Activated T-cell treated with anti-CD3 and anti-CD28 coated beads for 1 hour (primary cell): ENCODE results near the gene SIN3A.
"Not testable (repeated sequence)": the region's sequence is repeated elsewhere in the genome, so short reads cannot be mapped to it uniquely, and the experiment has no call there.

Source experiments
- DNase-seq: peaks from one replicate; pipeline ENCODE4 v3.0.0-alpha.2; 2020; ENCODE audit warnings: low read depth

The SIN3A gene

DNA sequence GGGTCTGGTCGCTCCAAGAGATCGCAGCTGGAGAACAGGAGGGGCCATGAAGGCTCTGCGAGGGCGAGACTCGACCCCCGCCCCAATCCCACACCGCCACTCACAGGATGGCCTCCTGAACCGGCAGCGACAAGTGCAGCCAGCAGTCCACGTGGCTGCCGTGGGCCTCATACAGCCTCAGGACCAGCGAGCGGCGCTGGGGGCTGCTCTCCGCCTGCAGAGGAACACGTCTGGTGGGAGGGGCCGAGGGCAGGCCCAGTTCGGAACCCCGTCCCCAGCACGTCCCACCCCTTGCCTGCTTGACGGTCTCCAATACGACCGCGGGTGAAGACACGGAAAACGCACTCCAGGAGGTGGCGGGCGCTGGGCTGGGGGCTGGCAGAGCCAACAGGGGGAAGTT lies 95.5 kb downstream of the SIN3A start:
- DNase-seq: no peak

DNA sequence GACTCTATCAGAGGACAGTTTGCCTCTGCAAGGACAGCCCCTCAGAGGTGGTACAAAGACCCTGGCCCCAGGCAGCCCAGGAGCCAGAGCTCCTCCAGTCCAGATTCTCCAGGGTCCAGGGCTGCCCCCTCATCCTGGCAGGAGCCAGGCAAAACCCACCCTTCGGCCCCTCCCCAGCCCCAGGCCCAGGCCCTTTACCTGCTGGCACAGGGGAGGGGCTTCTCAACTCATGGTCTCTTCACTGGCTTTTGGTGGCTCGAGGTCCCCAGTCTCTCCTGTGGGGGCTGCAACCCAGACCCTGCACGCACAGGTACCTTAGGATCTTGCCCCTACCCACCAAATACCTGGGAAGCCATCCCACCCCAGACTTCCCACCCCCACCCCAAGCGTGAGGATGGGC lies 96.1 kb downstream of the SIN3A start:
- DNase-seq: no peak

DNA sequence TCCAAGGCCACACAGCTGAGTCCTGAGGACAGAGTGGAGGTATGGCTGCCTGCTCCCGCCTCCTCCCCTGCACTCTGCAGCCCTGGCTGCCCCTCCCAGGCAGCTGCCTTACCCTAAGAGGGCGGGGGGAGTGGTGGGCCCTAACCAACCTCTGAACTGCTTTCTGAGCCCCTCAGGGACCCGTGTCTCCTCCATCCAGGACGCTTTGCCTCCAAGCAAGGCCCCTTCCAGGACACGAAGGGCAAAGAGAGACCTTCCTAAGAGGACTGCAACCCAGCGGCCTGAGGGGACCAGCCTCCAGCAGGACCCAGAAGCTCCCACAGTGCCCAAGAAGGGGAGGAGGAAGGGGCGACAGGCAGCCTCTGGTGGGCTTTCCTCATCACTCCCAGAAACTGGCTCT lies 97.0 kb downstream of the SIN3A start:
- DNase-seq: no peak

DNA sequence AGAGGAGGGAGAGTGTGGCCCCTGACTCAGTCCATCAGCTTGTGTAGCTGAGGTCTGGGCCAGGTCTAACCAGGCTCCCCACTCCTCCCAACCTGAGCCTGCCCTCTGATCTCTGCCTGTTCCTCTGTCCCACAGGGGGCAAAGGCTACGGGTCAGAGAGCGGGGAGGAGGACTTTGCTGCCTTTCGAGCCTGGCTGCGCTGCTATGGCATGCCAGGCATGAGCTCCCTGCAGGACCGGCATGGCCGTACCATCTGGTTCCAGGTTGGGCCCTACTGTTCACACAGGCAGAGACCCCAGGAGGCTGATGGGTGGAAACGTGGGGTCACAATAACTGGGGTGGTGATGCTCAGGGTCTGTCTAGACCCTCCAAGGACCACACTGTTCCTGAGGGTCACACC lies 97.9 kb downstream of the SIN3A start:
- no peak for DNase-seq

DNA sequence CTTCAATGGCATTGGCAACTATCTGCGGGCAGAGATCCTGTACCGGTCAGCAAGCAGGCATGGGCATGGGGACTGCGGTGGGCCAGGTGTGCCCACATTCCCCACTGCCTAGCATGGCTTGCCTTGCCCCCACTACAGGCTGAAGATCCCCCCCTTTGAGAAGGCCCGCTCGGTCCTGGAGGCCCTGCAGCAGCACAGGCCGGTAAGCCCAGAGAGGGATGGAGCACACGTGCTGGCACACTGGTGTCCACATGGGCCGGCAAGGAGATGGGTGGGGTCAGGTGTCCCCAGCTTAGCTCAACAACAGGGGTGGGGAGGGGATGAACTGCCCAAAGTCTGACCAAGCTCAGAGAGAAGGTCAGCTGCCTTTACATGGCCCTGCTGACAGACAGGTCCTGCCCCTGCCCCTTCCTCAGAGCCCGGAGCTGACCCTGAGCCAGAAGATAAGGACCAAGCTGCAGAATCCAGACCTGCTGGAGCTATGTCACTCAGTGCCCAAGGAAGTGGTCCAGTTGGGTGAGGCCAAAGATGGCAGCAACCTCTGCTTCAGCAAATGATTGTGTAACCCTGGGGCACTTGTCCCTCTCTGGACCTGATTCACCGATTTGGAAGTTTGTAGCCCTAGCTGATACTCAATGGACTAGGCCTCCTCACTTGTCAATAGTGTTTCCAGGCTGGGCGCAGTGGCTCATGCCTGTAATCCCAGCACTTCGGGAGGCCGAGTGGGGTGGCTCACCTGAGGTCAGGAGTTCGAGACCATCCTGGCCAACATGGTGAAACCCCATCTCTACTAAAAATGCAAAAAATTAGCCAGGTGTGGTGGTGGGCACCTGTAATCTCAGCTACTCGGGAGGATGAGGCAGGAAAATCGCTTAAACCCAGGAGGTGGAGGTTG lies 99.1 kb downstream of the SIN3A start:
- DNase-seq: no peak

DNA sequence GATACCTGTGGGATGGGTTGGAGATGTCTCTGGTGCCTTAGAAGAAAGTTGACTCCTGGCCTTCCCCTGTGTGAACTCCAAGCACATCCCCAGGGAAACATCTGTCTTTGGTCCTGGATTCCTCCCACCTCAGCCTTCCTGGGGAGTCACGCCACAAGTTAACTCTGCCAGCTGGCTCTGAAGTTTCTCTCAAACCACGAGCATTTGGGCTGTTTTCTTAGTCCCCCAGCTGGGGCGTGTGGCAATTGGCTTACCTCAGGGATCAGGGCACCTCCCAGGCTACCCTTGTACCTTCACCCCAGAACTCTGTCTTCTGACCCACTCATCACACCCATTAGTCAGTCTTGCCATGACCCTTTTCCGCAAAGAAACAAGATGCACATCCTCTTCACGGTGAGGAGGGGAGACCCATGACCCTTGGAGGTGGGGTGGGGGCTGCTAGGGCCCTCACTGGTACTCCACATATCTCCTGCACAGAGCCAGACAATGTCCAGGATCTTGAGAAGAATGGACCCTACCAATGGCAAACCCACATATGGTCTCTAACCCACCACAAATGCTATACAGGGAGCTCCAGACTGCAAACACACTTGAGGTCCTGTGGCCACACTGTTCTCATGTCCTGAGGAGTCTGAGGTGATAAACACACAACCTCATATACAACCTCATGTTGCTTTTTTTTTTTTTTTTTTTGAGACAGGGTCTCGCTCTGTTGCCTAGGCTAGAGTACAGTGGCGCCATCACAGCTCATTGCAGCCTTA lies 100.7 kb downstream of the SIN3A start:
- no peak for DNase-seq

DNA sequence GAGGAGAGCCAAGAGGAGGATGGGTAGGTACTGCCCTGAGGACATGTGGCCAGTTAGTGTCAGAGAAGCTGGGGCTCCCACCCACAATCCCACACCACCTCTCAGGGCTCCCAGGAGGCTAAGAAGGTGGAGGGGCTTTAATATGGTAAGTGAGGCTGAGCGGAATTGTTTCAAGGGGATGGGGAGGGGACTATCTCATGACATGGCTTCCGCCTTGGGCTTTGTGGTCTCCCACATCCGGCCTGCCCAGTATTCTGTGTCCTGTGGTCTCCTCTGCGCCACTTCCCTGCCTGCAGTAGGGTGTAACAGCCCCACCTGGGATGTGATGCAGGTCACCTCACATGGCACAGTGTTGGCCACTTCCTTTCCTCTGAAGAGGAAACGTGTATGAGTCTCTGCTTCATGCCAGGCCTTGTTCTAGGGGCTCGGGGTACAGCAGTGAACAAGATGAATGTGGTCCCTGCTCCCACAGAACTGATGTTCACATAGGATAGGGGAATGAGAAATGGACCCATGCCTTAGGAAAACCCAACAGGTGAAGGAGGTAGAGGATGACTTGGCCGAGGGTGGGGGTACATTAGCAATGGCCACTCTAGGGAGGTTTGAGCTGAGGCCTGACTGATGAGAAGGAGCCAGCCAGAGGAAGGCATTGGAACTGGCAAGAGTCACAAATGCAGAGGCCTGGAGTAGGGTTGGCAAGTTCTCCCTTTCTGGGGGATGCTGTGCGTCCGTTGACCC lies 101.5 kb downstream of the SIN3A start:
- DNase-seq: peak; percentile 37

DNA sequence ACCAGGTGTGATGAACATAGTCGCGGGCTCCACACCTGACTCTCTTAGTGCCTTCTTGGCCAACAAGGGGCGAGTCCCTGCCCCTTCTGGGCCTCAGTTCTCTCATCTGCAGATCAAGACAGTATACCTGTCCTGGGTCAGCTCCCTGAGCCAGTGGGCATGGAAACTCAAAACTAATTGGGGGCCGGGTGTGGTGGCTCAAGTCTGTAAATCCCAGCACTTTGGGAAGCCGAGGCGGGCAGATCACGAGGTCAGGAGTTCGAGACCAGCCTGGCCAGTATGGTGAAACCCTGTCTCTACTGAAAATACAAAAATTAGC lies 102.2 kb downstream of the SIN3A start:
- not testable (repeated sequence) for DNase-seq

DNA sequence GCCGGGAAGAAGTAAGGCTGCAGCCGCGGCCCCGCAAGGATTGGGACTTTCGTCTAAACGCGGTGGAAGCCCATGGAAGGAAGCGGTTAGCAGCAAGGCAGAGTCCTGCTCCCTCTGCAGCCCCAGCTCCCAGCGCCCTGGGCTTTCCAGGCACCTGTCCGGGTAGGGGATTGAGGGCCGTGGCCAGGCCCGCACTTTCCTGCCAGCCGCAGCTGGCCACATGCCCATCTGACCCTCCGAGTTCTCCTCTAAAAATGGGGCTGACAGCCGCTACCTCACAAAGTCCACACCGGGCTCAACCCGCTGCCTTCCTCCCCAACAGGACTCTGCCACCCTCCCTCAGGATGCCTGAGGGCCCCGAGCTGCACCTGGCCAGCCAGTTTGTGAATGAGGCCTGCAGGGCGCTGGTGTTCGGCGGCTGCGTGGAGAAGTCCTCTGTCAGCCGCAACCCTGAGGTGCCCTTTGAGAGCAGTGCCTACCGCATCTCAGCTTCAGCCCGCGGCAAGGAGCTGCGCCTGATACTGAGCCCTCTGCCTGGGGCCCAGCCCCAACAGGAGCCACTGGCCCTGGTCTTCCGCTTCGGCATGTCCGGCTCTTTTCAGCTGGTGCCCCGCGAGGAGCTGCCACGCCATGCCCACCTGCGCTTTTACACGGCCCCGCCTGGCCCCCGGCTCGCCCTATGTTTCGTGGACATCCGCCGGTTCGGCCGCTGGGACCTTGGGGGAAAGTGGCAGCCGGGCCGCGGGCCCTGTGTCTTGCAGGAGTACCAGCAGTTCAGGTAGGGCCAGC lies 102.7 kb downstream of the SIN3A start:
- no peak for DNase-seq

DNA sequence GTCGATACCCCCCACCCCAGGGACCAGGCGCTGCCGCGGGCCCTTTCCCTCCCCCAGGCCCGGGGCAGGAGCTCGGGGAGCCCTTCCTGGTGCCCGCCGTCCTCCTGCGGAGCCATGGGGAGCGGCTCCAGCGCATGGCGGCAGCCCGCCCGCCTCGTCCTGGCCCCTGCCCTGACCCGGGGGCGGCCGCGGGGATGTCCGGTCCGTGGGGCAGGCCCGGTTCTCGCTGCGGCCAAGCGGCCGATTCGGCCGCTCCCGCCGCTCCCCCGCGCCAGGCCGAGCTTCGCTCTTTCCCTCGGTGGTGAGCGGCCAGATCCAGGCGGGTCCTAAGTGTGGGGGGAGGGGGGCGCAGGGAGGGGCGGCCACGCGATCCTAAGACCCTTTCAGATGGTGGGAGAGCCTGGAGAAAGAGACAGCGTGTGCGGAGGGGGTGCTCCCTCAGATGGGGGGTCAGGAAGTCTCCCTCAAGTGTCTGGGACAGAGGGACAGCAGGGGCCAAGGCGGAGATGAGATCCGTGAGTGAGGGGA lies 103.4 kb downstream of the SIN3A start:
- DNase-seq: no peak

DNA sequence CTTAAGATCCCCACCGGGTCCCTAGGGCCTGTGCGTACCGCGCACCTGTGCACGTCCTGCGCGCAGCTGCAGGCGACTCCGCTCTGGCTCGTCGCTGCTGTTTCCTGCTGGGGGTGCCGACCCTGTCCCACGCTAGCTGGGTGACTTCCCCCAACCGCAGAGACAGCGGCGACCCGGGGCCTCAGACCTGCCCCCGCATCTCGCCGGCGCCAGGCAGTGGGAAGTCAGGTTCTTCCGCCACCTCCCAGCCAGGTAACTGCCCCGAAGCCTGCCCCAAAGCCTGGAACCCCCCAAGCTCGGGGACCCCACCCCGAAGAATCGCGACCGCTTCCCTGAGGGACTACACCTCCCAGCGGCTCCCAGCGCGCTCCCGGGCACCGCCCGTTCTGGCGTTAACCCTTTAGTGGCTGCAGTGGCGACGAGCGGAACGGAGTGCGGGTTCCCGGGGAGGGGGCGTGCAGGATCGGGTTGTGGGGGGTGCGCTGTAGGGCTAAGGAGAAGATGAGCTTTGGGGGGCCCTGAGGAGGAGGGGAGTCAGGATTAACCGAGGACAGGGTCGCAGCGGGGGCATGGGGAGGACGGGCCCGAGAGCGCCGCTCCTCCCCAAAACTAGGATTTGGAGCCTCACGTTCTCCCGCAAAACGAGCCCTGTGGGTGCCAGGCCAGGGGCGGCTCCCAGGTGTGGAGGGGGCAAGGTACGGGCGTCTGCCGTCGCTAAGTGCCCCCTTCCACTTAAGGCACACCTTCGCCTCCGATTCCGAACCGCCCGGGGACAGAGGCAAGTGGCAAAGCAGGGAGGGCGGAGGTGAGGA lies 104.1 kb downstream of the SIN3A start:
- DNase-seq: peak; percentile 37

DNA sequence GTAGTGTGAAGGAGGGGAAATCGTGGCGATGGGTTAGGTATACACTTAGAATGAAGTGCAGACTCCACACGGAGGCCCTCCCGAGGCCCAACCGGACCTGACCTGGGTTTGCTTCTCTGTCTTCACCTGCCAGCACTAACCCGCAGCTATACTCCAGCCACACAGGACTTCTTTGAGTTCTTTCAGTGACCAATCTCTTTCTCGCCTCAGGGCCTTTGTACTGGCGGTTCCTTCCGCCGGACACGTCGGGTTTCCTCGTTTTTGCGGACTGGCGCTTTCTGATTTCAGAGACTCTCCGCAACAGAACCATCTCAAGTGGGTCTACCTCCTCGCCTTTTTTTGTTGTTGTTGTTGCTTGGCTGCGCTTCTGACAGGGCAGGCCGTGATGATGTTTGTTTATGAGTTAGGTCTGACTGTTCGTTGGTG lies 104.7 kb downstream of the SIN3A start, which contains the start of gene NEIL1:
Gene NEIL1 (plus strand): TSS at position 244 of the 426 bp plus-strand sequence. CDS start 1,867 bp downstream, outside the sequence.
- no peak for DNase-seq

DNA sequence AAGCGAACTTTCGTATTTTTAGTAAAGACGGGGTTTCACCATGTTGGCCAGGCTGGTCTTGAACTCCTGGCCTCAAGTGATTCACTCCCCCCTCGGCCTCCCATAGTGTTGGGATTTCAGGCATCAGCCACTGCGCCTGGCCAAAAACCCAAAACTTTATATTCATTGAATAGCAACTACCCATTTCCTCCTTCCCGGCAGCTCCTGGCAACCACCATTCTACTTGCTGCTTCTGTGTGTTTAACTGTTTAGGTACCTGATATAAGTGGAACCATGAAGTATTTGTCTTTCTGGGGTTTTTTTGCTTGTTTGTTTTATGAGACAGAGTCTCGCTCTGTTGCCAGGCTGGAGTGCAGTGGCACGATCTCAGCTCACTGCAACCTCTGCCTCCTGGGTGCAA lies 107.5 kb downstream of the SIN3A start:
- not testable (repeated sequence) for DNase-seq

DNA sequence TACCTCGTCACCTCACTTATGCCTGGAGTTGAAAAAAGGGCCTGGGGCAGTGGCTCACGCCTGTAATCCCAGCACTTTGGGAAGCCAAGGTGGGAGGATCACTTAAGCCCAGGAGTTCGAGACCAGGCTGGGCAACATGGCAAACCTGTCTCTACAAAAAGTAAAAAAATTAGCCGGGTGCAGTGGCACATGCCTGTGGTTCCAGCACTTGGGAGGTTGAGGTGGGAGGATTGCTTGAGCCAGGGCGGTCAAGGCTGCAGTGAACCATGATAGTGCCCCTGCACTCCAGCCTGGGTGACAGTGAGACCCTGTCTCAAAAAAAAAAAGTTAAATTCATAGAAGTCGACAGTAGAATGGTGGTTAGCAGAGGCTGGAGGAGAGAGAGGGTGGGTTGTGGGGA lies 109.3 kb downstream of the SIN3A start:
- DNase-seq: no peak

DNA sequence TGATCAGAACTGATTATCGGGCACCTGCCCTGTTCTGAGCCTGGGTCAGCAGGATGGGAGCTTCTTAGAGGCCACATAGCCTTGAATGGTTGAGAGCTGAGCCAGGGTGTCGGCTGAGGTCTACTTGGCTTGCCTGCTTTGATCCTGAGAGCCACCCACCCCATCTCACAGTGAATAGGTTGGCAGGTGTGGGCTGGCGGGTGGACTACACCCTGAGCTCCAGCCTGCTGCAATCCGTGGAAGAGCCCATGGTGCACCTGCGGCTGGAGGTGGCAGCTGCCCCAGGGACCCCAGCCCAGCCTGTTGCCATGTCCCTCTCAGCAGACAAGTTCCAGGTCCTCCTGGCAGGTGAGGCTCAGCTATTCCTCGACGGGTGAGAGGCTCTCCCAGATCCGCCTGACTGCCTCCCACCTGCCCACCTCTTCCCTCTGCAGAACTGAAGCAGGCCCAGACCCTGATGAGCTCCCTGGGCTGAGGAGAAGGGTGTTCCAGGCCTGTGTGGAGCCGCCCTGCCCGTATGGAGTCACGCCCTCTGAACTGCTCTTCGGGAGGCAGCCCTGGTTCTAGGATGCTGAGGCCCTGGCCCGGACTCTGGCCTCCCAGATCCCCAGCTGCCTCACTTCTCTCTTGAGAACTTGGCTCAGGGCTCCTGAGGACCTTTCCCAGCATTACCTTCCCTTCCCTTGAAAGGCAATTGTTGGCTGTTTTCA lies 111.8 kb downstream of the SIN3A start:
- no peak for DNase-seq

DNA sequence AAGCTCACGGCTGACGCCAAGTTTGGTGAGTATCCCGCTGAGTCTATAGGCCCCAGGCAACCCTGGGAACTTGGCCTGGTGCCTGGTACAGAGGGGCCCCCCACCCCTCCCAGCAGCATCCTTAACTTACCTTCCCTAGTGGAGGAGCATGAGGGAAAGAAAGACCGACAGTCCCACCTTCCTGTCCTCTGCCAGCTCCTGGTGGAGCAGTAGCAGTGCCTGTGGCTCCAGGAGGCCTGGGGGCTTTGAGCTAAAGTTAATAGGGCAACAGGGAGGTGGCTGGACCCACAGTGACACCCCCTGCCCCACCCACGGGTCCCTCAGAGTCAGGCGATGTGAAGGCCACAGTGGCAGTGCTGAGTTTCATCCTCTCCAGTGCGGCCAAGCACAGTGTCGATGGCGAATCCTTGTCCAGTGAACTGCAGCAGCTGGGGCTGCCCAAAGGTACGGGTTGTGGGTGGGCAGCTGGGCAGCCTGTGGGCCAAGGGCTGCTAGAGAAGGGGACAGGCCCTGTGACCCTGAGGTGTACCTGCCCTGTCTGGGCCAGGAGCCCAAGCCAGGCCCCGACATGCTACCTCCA lies 112.7 kb downstream of the SIN3A start:
- DNase-seq: no peak

DNA sequence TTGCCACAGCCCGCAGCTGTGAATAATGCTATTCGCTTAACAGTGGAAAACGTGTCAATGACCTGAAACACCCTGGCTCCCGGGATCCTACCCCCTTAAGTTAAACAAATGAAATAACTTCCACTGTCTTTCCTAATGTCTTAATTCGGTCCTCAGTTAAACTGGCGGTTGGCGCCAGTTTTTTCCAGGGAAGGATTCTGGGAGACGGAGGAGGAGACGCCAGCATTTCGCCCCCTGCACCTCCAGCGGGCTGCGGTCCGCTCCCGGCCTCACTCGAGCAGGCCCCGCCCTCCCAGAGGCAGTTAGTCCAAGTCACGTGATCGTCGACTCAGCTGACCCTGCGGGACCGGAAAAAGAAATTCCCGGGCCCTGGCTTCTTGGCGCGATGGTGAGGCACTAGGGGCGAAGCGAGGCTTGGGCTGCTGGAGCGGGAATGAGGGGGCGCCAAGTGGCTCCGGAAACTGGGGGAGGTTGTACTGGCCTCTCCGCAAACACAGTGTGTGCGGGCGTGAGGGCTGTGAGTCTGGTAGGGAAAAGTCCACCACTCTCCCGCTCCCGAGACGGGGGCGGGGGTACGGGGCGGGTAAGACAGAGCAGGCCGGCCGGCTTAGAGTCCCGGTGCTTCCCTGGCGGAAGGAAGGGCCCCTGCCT lies 115.7 kb downstream of the SIN3A start, which contains the start of gene COMMD4:
Gene COMMD4 (plus strand): TSS at position 359 of the 651 bp plus-strand sequence. CDS start 27 bp downstream, at position 386.
- DNase-seq: peak; percentile 54

DNA sequence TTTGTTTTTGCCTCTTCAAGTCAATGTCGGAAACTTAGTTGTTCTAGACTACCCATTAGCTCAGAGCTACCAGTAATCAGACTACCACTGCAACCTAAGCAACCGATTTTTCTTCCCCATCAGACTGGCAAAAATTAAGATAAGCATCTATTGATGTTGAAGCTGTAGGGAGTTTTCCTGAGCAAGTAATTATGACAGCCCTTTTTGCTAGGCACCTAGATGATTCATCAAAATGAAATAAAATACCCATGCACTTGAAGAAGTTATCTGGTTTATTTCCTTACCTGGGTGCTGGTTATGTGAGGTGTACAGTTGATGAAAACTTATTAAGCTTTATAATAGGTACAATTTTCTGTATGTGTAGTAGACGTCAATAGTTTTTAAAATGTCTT lies 116.2 kb downstream of the SIN3A start:
- DNase-seq: no peak
